Measurements from ENCODE around the gene C1QTNF3.

- no peak for TF ChIP-seq CTCF (IDR thresholded peaks at IDR 0.05)
- TF ChIP-seq POLR2A (IDR thresholded peaks at IDR 0.05): no peak
- no peak for TF ChIP-seq POLR2AphosphoS5 (IDR thresholded peaks at IDR 0.05)
Measured at GRCh38 chr5:34042321-34042720, 692 bp downstream of the C1QTNF3 start.
